Measurements from ENCODE around the gene HAUS8. TPM values are rescaled to one million over a fixed set of nuclear protein-coding genes. Genes with fewer than 3 reads are reported as not detected.

Gene HAUS8, protein sequence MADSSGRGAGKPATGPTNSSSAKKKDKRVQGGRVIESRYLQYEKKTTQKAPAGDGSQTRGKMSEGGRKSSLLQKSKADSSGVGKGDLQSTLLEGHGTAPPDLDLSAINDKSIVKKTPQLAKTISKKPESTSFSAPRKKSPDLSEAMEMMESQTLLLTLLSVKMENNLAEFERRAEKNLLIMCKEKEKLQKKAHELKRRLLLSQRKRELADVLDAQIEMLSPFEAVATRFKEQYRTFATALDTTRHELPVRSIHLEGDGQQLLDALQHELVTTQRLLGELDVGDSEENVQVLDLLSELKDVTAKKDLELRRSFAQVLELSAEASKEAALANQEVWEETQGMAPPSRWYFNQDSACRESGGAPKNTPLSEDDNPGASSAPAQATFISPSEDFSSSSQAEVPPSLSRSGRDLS
- 47.3 and 50.7 TPM in 2 replicates for total RNA-seq (2014; rRNA removed; shearing (Covaris generic))
- 74.1 and 107 TPM in 2 replicates for total RNA-seq (2022)
- percentile 84 among the genes with signal in this experiment for Bru-seq, nascent RNA
- percentile 82 among the genes with signal in this experiment for BruChase-seq, experiment 1, labeled RNA remaining after a 6-hour chase
- BruChase-seq, experiment 2, labeled RNA remaining after a 2-hour chase, result percentile 79 among the genes with signal in this experiment
- long read RNA-seq, transcript HAUS8-201 (11 exons, 1,568 nt), result major isoform, 78 of 174 reads
- long read RNA-seq, transcript HAUS8-202 (11 exons, 1,545 nt), result minor isoform, 11 of 174 reads
- long read RNA-seq, partial matches to known transcripts, result 9 of 174 reads
- long read RNA-seq, other reads (novel, unspliced or antisense), result 72 of 174 reads

DNA sequence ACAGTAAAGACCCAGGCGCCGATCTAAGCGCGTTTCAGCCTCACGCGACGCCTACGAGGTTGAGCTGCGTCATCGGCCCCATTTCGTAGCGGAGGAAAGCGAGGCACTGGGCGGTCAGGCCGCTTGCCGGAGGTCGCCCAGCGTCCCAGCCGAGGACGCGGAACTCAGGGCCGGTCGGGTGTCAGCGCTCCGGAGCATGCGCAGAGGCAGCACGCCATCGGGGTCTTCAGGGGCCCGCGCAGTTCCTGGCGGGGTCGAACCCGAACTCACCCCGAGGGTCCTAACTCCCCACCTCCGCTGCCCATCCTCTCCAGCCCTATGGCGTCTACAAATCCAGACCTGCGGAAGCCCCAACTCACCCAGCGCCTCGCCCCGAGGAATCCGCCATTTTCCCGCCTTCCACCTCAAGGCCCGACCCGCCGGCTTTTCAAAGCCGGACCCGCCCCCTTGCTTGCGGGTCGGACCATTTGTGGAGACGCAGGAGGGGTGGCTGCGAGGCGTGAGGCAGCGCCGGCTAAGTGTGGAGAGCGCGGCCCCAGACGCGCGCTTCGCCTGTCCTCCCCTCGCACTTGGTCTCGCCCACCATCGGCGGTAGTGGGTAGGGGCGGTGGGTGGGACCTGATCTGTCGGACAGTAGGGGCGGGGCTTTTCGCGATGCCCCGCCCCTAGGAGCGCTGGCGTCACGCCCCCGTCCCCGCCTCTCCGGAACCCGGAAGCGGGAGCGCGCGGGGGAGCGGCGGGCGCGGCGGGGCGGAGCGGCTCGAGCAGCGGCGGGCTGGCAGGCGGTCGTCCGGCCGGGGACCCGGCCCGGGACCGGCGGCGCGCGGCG lies at the start of gene HAUS8, which contains the start of gene MYO9B:
Gene HAUS8 (minus strand): TSS at position 418 of the 829 bp plus-strand sequence. CDS start 30 bp downstream, at position 388.
Gene MYO9B (plus strand): TSS at position 743 of the 829 bp plus-strand sequence. CDS start 25,941 bp downstream, outside the sequence.
- Histone ChIP-seq H3K79me2 (ENCODE audit: insufficient read depth, low read depth, low read length) (peaks cover 81% of the 10 kb centered on the region), H3K36me3 (ENCODE audit: insufficient read depth, low read length) (peaks cover 34% of the 10 kb centered on the region), H3K9me2 (ENCODE audit: insufficient read depth, low read length) (no peaks in the 10 kb centered on the region), H2AFZ (ENCODE audit: low read length) (peak within 1 kb of the TSS; percentile 12; the same call in 1 of the 2 replicates), H3K4me1 (ENCODE audit: insufficient read depth, low read length, poor library complexity, severe bottlenecking) (peaks cover 53% of the 10 kb centered on the region), H4K20me1 (ENCODE audit: insufficient read depth, low read length) (peaks cover 15% of the 10 kb centered on the region), H3K9me3 (ENCODE audit: low read length) (no peaks in the 10 kb centered on the region), H3K27ac (ENCODE audit: low read depth, low read length, poor library complexity, severe bottlenecking) (peak within 1 kb of the TSS; percentile 89), H3K4me2 (ENCODE audit: low read length) (peak within 1 kb of the TSS; percentile 90), H3K4me3 (ENCODE audit: low read depth, low read length, poor library complexity, severe bottlenecking) (peak within 1 kb of the TSS; percentile 84)
- intact Hi-C loops (cut with micrococcal nuclease; ENCODE audit: unreplicated experiment), result loop anchor here (2.0 to 10.0 kb wide), 4 partner anchors 60 to 630 kb away; no protein-coding TSS in a partner anchor
- ChIA-PET CTCF (ENCODE audit: unreplicated experiment) (no interaction called here), POLR2A (interaction anchor here (0.6 to 1.0 kb wide), 6 partner anchors 13 to 940 kb away, joined by 3 to 7 read pairs (median 3); no protein-coding TSS in a partner anchor)
- BruUV-seq (replicated peaks), result no TSS peak
- peak; percentile 100 for DNase-seq (ENCODE audit: low spot score)
- TF ChIP-seq, protein P1, sequence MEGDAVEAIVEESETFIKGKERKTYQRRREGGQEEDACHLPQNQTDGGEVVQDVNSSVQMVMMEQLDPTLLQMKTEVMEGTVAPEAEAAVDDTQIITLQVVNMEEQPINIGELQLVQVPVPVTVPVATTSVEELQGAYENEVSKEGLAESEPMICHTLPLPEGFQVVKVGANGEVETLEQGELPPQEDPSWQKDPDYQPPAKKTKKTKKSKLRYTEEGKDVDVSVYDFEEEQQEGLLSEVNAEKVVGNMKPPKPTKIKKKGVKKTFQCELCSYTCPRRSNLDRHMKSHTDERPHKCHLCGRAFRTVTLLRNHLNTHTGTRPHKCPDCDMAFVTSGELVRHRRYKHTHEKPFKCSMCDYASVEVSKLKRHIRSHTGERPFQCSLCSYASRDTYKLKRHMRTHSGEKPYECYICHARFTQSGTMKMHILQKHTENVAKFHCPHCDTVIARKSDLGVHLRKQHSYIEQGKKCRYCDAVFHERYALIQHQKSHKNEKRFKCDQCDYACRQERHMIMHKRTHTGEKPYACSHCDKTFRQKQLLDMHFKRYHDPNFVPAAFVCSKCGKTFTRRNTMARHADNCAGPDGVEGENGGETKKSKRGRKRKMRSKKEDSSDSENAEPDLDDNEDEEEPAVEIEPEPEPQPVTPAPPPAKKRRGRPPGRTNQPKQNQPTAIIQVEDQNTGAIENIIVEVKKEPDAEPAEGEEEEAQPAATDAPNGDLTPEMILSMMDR (conservative IDR thresholded peaks at IDR 0.05; ENCODE audit: low read length), result no peak
- no peak for TF ChIP-seq EZH2phosphoT487 (IDR thresholded peaks at IDR 0.05; ENCODE audit: borderline replicate concordance, low read depth, low read length)

DNA sequence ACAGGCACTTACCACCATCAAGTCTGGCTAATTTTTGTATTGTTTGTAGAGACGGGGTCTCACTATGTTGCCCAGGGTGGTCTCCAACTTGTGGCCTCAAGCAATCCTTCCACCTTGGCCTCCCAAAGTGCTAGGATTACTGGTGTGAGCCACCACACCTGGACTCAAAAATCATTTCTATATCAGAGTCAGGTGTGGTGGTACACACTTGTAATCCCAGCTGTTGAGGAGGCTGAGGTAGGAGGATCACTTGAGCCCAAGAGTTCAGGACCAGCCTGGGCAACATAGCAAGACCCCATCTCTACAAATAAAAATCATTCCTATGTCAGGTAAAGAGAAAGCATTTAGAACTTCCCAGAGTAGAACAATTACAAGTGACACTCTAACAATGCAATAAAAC lies 48.8 kb upstream of the HAUS8 start:
- no peak for DNase-seq (ENCODE audit: low spot score)
- intact Hi-C loops (cut with micrococcal nuclease; ENCODE audit: unreplicated experiment), result no loop called here
- Histone ChIP-seq H3K4me2 (ENCODE audit: low read length) (no peak overlapping the region), H3K79me2 (ENCODE audit: insufficient read depth, low read depth, low read length) (peaks cover 6% of the 10 kb centered on the region; the same call in 1 of the 2 replicates), H2AFZ (ENCODE audit: low read length) (no peak overlapping the region), H3K4me1 (ENCODE audit: insufficient read depth, low read length, poor library complexity, severe bottlenecking) (peaks cover 47% of the 10 kb centered on the region), H4K20me1 (ENCODE audit: insufficient read depth, low read length) (no peaks in the 10 kb centered on the region), H3K9me2 (ENCODE audit: insufficient read depth, low read length) (no peaks in the 10 kb centered on the region), H3K36me3 (ENCODE audit: insufficient read depth, low read length) (peaks cover 42% of the 10 kb centered on the region), H3K27ac (ENCODE audit: low read depth, low read length, poor library complexity, severe bottlenecking) (peak overlapping the region; percentile 90), H3K4me3 (ENCODE audit: low read depth, low read length, poor library complexity, severe bottlenecking) (no peak overlapping the region), H3K9me3 (ENCODE audit: low read length) (no peaks in the 10 kb centered on the region)
- POLR2A ChIA-PET, result no interaction called here
- CTCF ChIA-PET (ENCODE audit: unreplicated experiment), result no interaction called here
- no peak for TF ChIP-seq EZH2phosphoT487 (IDR thresholded peaks at IDR 0.05; ENCODE audit: borderline replicate concordance, low read depth, low read length)
- TF ChIP-seq, protein P1 (conservative IDR thresholded peaks at IDR 0.05; ENCODE audit: low read length), result no peak
- no TSS peak for BruUV-seq (replicated peaks)
